CD8-positive, alpha-beta memory T cell (primary cell): ENCODE results near the gene PTPRU. TPM values are rescaled to one million over a fixed set of nuclear protein-coding genes. Genes with fewer than 3 reads are reported as not detected.

Experiments
- CTCF ChIA-PET: fragments of 350-600 bp; sonication (Branson Sonifier 250); formaldehyde crosslinking; loops from one replicate; lab custom pipeline; 2021; ENCODE audit warnings: antibody characterized with exemption; lab: Charles Lee
- POLR2A ChIA-PET: fragments of 350-600 bp; sonication (Branson Sonifier 250); formaldehyde crosslinking; loops from one replicate; lab custom pipeline; 2021; ENCODE audit warnings: antibody characterized with exemption; lab: Charles Lee
- DNase-seq, 5 donors: peaks; one replicate each; pipeline versions ENCODE4 v3.0.0 to v3.0.0-alpha.2; 2020 to 2022; ENCODE audit warnings: mixed read lengths in 1 of 5
- H3K27ac ChIP-seq: one replicate; pipeline ENCODE4 v1.7.0; 2013; ENCODE audit warnings: low read depth, mild to moderate bottlenecking, low read length, moderate library complexity
- H3K27me3 ChIP-seq: 2 replicates; pipeline ENCODE4 v1.7.0; 2013; ENCODE audit warnings: low read length, mild to moderate bottlenecking; ENCODE audit not compliant: insufficient read depth, poor library complexity, severe bottlenecking
- H3K36me3 ChIP-seq: 2 replicates; pipeline ENCODE4 v1.7.0; 2013; ENCODE audit warnings: mild to moderate bottlenecking, low read length, moderate library complexity; ENCODE audit not compliant: insufficient read depth
- H3K4me1 ChIP-seq: 2 replicates; pipeline ENCODE4 v1.7.0; 2013; ENCODE audit warnings: mild to moderate bottlenecking, low read length, moderate library complexity; ENCODE audit not compliant: insufficient read depth
- H3K4me3 ChIP-seq: 2 replicates; pipeline ENCODE4 v1.7.0; 2013; ENCODE audit warnings: mild to moderate bottlenecking, low read length
- H3K9me3 ChIP-seq: 2 replicates; pipeline ENCODE4 v1.7.0; 2013; ENCODE audit warnings: mild to moderate bottlenecking, low read length
- H3K27ac Mint-ChIP-seq, 8 donors: one replicate each; pipeline ENCODE4 v1.8.0; 2020 to 2021; ENCODE audit warnings: mixed read lengths in 8 of 8, mild to moderate bottlenecking in 6 of 8, inconsistent platforms in 3 of 8, moderate library complexity in 3 of 8
- H3K27me3 Mint-ChIP-seq, 2 donors: one replicate each; pipeline ENCODE4 v1.8.0; 2020 to 2021; ENCODE audit warnings: mixed read lengths in 2 of 2, mild to moderate bottlenecking in 1 of 2, moderate library complexity in 1 of 2
- H3K36me3 Mint-ChIP-seq, 3 donors: one replicate each; pipeline ENCODE4 v1.8.0; 2020 to 2021; ENCODE audit warnings: mixed read lengths in 3 of 3, inconsistent platforms in 1 of 3, mild to moderate bottlenecking in 1 of 3
- H3K4me1 Mint-ChIP-seq, 3 donors: one replicate each; pipeline ENCODE4 v1.8.0; 2020 to 2021; ENCODE audit warnings: mixed read lengths in 3 of 3, inconsistent platforms in 1 of 3, mild to moderate bottlenecking in 1 of 3
- H3K4me3 Mint-ChIP-seq, 7 donors: one replicate each; pipeline ENCODE4 v1.8.0; 2020 to 2021; ENCODE audit warnings: mixed read lengths in 7 of 7, mild to moderate bottlenecking in 6 of 7, moderate library complexity in 4 of 7, inconsistent platforms in 2 of 7
- H3K9me3 Mint-ChIP-seq, 5 donors: one replicate each; pipeline ENCODE4 v1.8.0; 2020 to 2022; ENCODE audit warnings: mixed read lengths in 5 of 5, mild to moderate bottlenecking in 3 of 5, moderate library complexity in 2 of 5, inconsistent platforms in 1 of 5
- polyA plus RNA-seq: library from polyadenylated mRNA; unstranded; fragments of 300-500 nt; fragmentation: Illumina TruSeq; gene quantifications from one replicate; pipeline ENCODE4 v1.2.3, GENCODE V29; 2021
- total RNA-seq, 2 experiments: library from RNA; stranded (reverse); gene quantifications; one replicate each; pipeline ENCODE4 v1.2.3, GENCODE V29; 2021

Gene PTPRU
- total and polyA plus RNA-seq, 3 experiments from 2014 or later = 0.13 to 0.62 (median 0.51) TPM

- peaks cover 0 to 44% of the 10 kb centered on the region in 2 donors for H3K27me3 Mint-ChIP-seq
- Histone ChIP-seq H3K27me3 (peaks cover 4% of the 10 kb centered on the region), H3K27ac (no peak overlapping the region), H3K4me1 (no peaks in the 10 kb centered on the region), H3K9me3 (no peaks in the 10 kb centered on the region), H3K36me3 (no peaks in the 10 kb centered on the region), H3K4me3 (no peak overlapping the region)
- ChIA-PET CTCF (no interaction called here), POLR2A (no interaction called here)
- H3K4me3 Mint-ChIP-seq = no peak overlapping the region
- DNase-seq = no peak
- no peaks in the 10 kb centered on the region for H3K4me1 Mint-ChIP-seq
- no peaks in the 10 kb centered on the region for H3K9me3 Mint-ChIP-seq
- no peaks in the 10 kb centered on the region for H3K36me3 Mint-ChIP-seq
- no peak overlapping the region for H3K27ac Mint-ChIP-seq
Measured at GRCh38 chr1:29356663-29357062, 120.3 kb downstream of the PTPRU start.

GRCh38 chr1:29357452-29357851 lies 121.1 kb downstream of the PTPRU start:
- no peak overlapping the region for H3K4me3 Mint-ChIP-seq
- no peak for DNase-seq
- Histone ChIP-seq H3K9me3 (no peaks in the 10 kb centered on the region), H3K4me1 (no peaks in the 10 kb centered on the region), H3K4me3 (no peak overlapping the region), H3K27me3 (peaks cover 4% of the 10 kb centered on the region), H3K36me3 (no peaks in the 10 kb centered on the region), H3K27ac (no peak overlapping the region)
- no peaks in the 10 kb centered on the region for H3K36me3 Mint-ChIP-seq
- CTCF ChIA-PET = no interaction called here
- POLR2A ChIA-PET = no interaction called here
- H3K27me3 Mint-ChIP-seq = peaks cover 0 to 37% of the 10 kb centered on the region in 2 donors
- no peaks in the 10 kb centered on the region for H3K4me1 Mint-ChIP-seq
- no peak overlapping the region for H3K27ac Mint-ChIP-seq
- H3K9me3 Mint-ChIP-seq = no peaks in the 10 kb centered on the region

- Mint-ChIP-seq H3K4me3 (no peak overlapping the region), H3K27ac (no peak overlapping the region), H3K9me3 (no peaks in the 10 kb centered on the region), H3K27me3 (peaks cover 0 to 30% of the 10 kb centered on the region in 2 donors), H3K36me3 (no peaks in the 10 kb centered on the region), H3K4me1 (no peaks in the 10 kb centered on the region)
- Histone ChIP-seq H3K36me3 (no peaks in the 10 kb centered on the region), H3K4me1 (no peaks in the 10 kb centered on the region), H3K9me3 (no peaks in the 10 kb centered on the region), H3K27ac (no peak overlapping the region), H3K4me3 (no peak overlapping the region), H3K27me3 (peaks cover 4% of the 10 kb centered on the region)
- CTCF ChIA-PET = no interaction called here
- POLR2A ChIA-PET = no interaction called here
- no peak for DNase-seq
Measured at GRCh38 chr1:29358183-29358582, 121.9 kb downstream of the PTPRU start.

GRCh38 chr1:29360768-29361167 lies 124.4 kb downstream of the PTPRU start:
- POLR2A ChIA-PET = no interaction called here

GRCh38 chr1:29361686-29362085 lies 125.4 kb downstream of the PTPRU start:
- H3K27ac ChIP-seq = no peak overlapping the region
- DNase-seq = no peak
- H3K36me3 Mint-ChIP-seq = no peaks in the 10 kb centered on the region
- ChIA-PET POLR2A (no interaction called here), CTCF (no interaction called here)
- H3K27me3 ChIP-seq = peaks cover 4% of the 10 kb centered on the region
- no peaks in the 10 kb centered on the region for H3K4me1 Mint-ChIP-seq
- H3K9me3 Mint-ChIP-seq = no peaks in the 10 kb centered on the region
- H3K4me1 ChIP-seq = no peaks in the 10 kb centered on the region
- H3K27ac Mint-ChIP-seq = no peak overlapping the region
- peaks cover 8 to 33% of the 10 kb centered on the region in 2 donors for H3K27me3 Mint-ChIP-seq
- no peak overlapping the region for H3K4me3 Mint-ChIP-seq
- H3K9me3 ChIP-seq = no peaks in the 10 kb centered on the region
- H3K36me3 ChIP-seq = no peaks in the 10 kb centered on the region
- no peak overlapping the region for H3K4me3 ChIP-seq

More at GRCh38 chr1:29360768-29361167, 124.4 kb downstream of the PTPRU start:
- H3K27ac Mint-ChIP-seq = no peak overlapping the region
- H3K9me3 Mint-ChIP-seq = no peaks in the 10 kb centered on the region
- Histone ChIP-seq H3K27me3 (peaks cover 4% of the 10 kb centered on the region), H3K9me3 (no peaks in the 10 kb centered on the region), H3K4me1 (no peaks in the 10 kb centered on the region), H3K27ac (no peak overlapping the region), H3K4me3 (no peak overlapping the region), H3K36me3 (no peaks in the 10 kb centered on the region)
- H3K36me3 Mint-ChIP-seq = no peaks in the 10 kb centered on the region
- no peak overlapping the region for H3K4me3 Mint-ChIP-seq
- CTCF ChIA-PET = no interaction called here
- DNase-seq = no peak
- peaks cover 8 to 37% of the 10 kb centered on the region in 2 donors for H3K27me3 Mint-ChIP-seq
- no peaks in the 10 kb centered on the region for H3K4me1 Mint-ChIP-seq

- H3K27ac Mint-ChIP-seq = no peak overlapping the region
- H3K4me1 Mint-ChIP-seq = no peaks in the 10 kb centered on the region
- Histone ChIP-seq H3K27me3 (peaks cover 4% of the 10 kb centered on the region), H3K9me3 (no peaks in the 10 kb centered on the region), H3K4me1 (no peaks in the 10 kb centered on the region), H3K4me3 (no peak overlapping the region), H3K36me3 (no peaks in the 10 kb centered on the region), H3K27ac (no peak overlapping the region)
- no peak for DNase-seq
- no peaks in the 10 kb centered on the region for H3K9me3 Mint-ChIP-seq
- CTCF ChIA-PET = no interaction called here
- H3K4me3 Mint-ChIP-seq = no peak overlapping the region
- H3K27me3 Mint-ChIP-seq = peaks cover 8 to 33% of the 10 kb centered on the region in 2 donors
- POLR2A ChIA-PET = no interaction called here
- no peaks in the 10 kb centered on the region for H3K36me3 Mint-ChIP-seq
Measured at GRCh38 chr1:29362116-29362515, 125.8 kb downstream of the PTPRU start.

GRCh38 chr1:29362764-29363163 lies 126.4 kb downstream of the PTPRU start:
- CTCF ChIA-PET = no interaction called here

GRCh38 chr1:29363536-29363935 lies 127.2 kb downstream of the PTPRU start:
- no peak for DNase-seq
- H3K9me3 ChIP-seq = no peaks in the 10 kb centered on the region
- Mint-ChIP-seq H3K9me3 (peaks cover 0 to under 1% (median 0%) of the 10 kb centered on the region in 5 donors), H3K27ac (no peak overlapping the region), H3K27me3 (peaks cover 8 to 34% of the 10 kb centered on the region in 2 donors), H3K4me1 (no peaks in the 10 kb centered on the region), H3K4me3 (no peak overlapping the region), H3K36me3 (peaks cover 0 to 7% (median 0%) of the 10 kb centered on the region in 3 donors)
- no peak overlapping the region for H3K4me3 ChIP-seq
- POLR2A ChIA-PET = no interaction called here
- H3K36me3 ChIP-seq = no peaks in the 10 kb centered on the region
- H3K27ac ChIP-seq = no peak overlapping the region
- CTCF ChIA-PET = no interaction called here
- H3K27me3 ChIP-seq = peaks cover 4% of the 10 kb centered on the region
- no peaks in the 10 kb centered on the region for H3K4me1 ChIP-seq

More at GRCh38 chr1:29362764-29363163, 126.4 kb downstream of the PTPRU start:
- Histone ChIP-seq H3K36me3 (no peaks in the 10 kb centered on the region), H3K9me3 (no peaks in the 10 kb centered on the region), H3K4me3 (no peak overlapping the region), H3K4me1 (no peaks in the 10 kb centered on the region), H3K27me3 (peaks cover 4% of the 10 kb centered on the region), H3K27ac (no peak overlapping the region)
- POLR2A ChIA-PET = no interaction called here
- Mint-ChIP-seq H3K4me3 (no peak overlapping the region), H3K27ac (no peak overlapping the region), H3K9me3 (no peaks in the 10 kb centered on the region), H3K4me1 (no peaks in the 10 kb centered on the region), H3K36me3 (no peaks in the 10 kb centered on the region), H3K27me3 (peaks cover 8 to 30% of the 10 kb centered on the region in 2 donors)
- no peak for DNase-seq
